Measurements from ENCODE around the gene TRIM66. TPM values are rescaled to one million over a fixed set of nuclear protein-coding genes. Genes with fewer than 3 reads are reported as not detected.

The TRIM66 gene
- total RNA-seq, 1 donor from 2014 or later: 15.0 TPM

- Histone ChIP-seq H3K9me3 (no peaks in the 10 kb centered on the region), H3K4me1 (no peaks in the 10 kb centered on the region), H3K27ac (no peak overlapping the region), H3K27me3 (no peaks in the 10 kb centered on the region), H3K36me3 (peaks cover 41% of the 10 kb centered on the region), H3K4me3 (no peak overlapping the region)
- no peak for DNase-seq
- intact Hi-C loops (cut with DNase I): no loop called here
- no peak for TF ChIP-seq CTCF (IDR thresholded peaks at IDR 0.05)
- no peak for ATAC-seq
These were observed 33.1 kb downstream of the TRIM66 start for GRCh38 chr11:8649361-8649760.

- TF ChIP-seq CTCF (IDR thresholded peaks at IDR 0.05): no peak
- Histone ChIP-seq H3K4me1 (no peaks in the 10 kb centered on the region), H3K4me3 (no peak overlapping the region), H3K36me3 (peaks cover 59% of the 10 kb centered on the region), H3K27me3 (no peaks in the 10 kb centered on the region), H3K27ac (no peak overlapping the region), H3K9me3 (no peaks in the 10 kb centered on the region)
- intact Hi-C loops (cut with DNase I): no loop called here
- ATAC-seq: no peak
- no peak for DNase-seq
These were observed 35.6 kb downstream of the TRIM66 start for GRCh38 chr11:8646873-8647272.

- no peak for ATAC-seq
- Histone ChIP-seq H3K36me3 (peaks cover 80% of the 10 kb centered on the region), H3K9me3 (no peaks in the 10 kb centered on the region), H3K27ac (no peak overlapping the region), H3K27me3 (no peaks in the 10 kb centered on the region), H3K4me1 (no peaks in the 10 kb centered on the region), H3K4me3 (no peak overlapping the region)
- intact Hi-C loops (cut with DNase I): no loop called here
- no peak for DNase-seq
- no peak for TF ChIP-seq CTCF (IDR thresholded peaks at IDR 0.05)
These were observed 40.1 kb downstream of the TRIM66 start for GRCh38 chr11:8642196-8642841.

- no peak for TF ChIP-seq CTCF (IDR thresholded peaks at IDR 0.05)
- peaks cover 75% of the 10 kb centered on the region for H3K36me3 ChIP-seq
- H3K9me3 ChIP-seq: no peaks in the 10 kb centered on the region
- H3K4me1 ChIP-seq: no peaks in the 10 kb centered on the region
- H3K4me3 ChIP-seq: no peak overlapping the region
- ATAC-seq (no peak), DNase-seq (no peak)
- H3K27ac ChIP-seq: no peak overlapping the region
- no peaks in the 10 kb centered on the region for H3K27me3 ChIP-seq
- intact Hi-C loops (cut with DNase I): no loop called here
These were observed 41.1 kb downstream of the TRIM66 start for GRCh38 chr11:8641332-8641731.

- no peak overlapping the region for H3K4me3 ChIP-seq
- DNase-seq (no peak), ATAC-seq (peak; percentile 12)
- no peaks in the 10 kb centered on the region for H3K9me3 ChIP-seq
- no peaks in the 10 kb centered on the region for H3K27me3 ChIP-seq
- H3K27ac ChIP-seq: no peak overlapping the region
- peaks cover 66% of the 10 kb centered on the region for H3K36me3 ChIP-seq
- no peaks in the 10 kb centered on the region for H3K4me1 ChIP-seq
- intact Hi-C loops (cut with DNase I): no loop called here
- TF ChIP-seq CTCF (IDR thresholded peaks at IDR 0.05): no peak
These were observed 42.1 kb downstream of the TRIM66 start for GRCh38 chr11:8640267-8640906.
